HG03521 (cell line): ENCODE data around the gene METAP1D.
A peak's percentile ranks its signal among the peaks of the same experiment; 100 is the strongest.

ENCODE experiments used
- ATAC-seq: cut with Tn5 transposase; IDR thresholded peaks from one replicate; pipeline ENCODE4 v1.9.1; 2021; ENCODE audit warnings: mild to moderate bottlenecking, moderate library complexity; ENCODE audit not compliant: unreplicated experiment

The METAP1D gene

DNA sequence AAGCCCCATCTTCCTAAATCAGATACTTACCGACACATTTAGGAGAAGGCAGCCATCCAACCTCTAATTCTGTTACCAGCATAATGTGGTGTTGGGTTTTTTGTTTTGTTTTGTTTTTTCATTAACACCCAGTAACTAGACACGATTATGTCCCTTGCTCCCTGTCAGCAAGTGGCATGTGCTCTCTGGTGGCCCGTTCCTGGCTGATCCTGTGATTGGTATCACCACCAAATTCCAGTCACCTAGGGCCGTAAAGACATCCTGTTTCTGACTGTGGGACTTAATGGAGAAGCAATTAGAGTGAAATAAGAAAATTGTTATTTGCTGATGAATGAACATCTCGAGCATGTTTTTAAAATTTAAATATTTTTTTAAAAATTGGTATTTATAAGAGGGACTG is 79.7 kb downstream of the METAP1D start:
- no peak for ATAC-seq

DNA sequence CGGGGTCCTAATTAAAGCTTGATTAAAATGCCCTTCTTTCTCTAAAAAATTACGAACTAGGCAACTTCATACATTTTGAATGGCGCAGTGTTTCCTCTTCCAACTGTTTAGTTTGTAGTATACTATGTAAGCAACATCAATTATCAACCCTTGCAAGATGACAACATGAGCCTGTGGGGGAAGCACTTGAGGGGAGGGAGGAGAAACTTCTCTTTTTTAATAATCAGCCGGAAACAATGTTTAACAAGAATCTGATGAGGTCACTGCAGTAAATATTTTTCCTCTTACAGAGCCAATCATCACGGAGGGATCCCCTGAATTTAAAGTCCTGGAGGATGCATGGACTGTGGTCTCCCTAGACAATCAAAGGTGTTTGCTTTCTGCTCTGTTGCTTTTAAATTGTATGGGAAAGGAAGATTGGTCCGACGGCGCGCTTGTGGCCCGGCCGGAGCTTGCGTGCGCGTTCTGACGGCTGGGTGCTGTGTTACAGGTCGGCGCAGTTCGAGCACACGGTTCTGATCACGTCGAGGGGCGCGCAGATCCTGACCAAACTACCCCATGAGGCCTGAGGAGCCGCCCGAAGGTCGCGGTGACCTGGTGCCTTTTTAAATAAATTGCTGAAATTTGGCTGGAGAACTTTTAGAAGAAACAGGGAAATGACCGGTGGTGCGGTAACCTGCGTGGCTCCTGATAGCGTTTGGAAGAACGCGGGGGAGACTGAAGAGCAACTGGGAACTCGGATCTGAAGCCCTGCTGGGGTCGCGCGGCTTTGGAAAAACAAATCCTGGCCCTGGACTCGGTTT is 80.3 kb downstream of the METAP1D start:
- ATAC-seq: no peak

DNA sequence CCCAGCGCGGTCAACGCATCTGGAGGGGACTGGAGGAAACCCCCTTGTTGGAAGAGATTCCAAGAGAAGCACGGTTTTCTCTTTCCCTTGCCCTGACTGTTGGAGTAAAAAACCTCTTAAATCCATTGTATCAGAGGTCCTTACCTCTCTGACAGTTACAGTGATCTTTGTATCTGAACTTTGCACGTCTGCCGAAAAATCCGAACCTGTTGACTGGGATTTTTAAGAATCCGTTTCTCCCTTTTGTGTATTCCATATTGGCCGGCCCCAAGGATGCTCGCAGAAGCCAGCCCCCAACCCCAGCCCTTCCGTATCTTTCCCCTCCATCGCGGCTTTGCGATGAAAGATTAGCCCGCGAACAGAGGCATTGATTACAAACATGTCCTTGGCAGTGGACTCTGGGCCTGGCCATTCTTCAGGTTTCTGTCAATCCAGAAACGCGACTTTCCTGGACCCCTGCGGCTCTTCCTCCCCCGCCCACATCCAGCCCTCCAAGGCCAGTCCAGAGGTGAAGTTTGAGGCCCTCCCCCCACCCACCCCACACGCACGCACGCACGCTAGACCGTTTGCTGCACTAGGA is 81.0 kb downstream of the METAP1D start:
- no peak for ATAC-seq

DNA sequence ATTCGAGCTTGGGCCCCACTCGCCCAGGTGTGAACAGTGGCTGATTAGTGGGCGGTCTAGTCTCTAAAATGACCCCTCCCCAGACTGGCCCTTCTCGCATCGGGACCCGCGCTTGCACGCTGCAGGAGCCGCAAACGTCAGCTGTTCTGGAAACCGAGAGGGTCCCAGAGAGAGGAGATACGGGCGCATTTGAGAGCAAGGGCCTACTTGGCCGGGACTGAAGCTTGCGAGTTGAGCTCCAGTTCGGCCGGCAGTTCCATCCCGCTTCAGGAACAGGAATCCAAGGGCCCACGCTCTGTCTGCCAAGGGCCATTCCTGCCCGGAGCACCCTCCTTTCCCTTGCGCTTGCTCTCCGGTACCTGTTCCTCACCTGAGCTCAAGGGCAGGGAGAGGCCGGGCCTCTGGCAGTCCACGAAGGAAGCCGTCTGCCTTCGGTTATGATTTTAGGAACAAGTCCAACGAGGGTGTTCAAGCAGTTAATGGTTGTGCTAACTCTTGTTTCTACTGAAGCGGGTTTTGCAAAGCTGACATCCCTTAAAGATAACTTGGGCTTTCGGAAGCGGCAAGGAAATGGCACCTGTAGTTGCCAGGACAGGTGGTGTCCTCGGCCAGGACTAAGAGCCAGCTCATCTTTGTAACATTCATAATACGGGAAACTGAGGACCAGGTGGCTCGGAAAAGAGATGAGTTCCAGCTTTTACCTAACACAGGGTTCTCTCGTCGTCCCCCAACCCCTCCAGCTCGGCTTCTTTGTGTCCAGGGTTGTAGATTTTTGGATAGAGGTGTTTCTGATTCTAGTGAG is 81.7 kb downstream of the METAP1D start:
- ATAC-seq: no peak

DNA sequence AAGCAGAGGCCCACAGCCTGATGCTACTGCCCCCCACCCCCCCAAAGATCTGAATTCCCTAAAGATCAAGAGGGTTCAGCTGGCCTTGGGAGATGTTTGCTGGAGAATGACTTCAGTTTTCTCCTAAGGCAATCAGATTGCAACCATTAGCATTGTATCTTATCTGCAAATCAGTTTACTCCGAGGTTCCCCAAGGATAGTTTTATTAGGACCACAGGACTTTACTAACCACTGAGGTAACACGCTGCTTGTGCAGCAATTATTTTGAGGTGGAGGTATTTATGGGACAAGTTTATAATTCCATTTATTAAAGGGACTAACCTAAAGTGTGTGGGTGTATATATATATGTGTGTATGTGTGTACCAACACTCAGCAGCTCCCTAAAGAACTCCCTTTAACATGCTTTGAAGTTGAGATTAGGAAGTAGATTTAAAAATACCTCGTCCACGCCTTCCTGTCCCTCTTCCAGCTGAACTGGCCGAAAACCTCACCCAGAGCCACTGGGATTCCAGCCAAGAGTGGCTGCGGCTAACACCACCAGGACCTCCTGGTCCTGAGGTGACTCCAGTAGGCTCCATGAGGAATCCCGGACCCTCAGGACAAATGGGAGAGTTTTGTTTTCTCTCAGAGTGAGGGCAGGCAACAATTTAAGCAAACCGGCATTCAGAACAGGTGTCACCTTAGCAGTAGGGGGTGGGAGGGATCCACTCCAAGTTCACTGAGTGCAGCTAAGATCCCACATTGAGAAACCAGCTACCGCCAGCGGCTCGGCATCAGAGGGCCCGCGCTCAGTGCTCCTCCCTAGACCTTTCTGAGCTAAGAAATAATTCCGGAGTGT is 82.6 kb downstream of the METAP1D start:
- no peak for ATAC-seq

DNA sequence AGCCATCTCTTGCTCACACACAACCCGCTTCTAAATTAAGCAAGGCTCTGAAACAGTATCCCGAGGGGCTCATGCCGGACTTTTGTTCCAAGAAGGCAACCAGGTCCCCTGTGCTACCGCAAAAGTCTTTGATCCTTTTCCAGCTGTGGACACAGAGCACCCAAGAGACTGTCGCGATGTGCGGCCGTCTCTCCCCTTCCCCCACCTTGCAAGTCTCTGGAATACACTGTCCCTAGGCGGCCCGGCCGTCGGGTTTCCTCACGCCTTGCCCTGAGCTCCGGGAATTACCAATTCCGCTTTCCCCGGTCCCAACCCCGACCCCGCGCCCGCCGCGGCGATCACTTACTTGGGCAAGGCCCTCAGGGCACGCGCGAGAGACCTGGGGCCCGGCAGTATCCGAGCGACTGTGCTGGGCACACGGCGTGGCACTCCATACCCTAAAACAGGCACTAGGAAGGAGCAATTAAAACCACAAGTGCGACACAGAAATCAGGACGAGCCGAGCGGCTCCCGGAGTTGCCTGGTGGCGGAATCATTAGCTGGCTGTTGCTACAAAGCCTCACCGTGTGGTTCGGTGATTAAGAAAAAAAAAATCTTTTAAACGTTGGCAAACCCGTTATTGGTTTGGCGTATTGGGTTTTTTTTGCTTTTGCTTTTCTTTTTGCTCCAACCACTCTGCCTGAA is 83.3 kb downstream of the METAP1D start:
- no peak for ATAC-seq

DNA sequence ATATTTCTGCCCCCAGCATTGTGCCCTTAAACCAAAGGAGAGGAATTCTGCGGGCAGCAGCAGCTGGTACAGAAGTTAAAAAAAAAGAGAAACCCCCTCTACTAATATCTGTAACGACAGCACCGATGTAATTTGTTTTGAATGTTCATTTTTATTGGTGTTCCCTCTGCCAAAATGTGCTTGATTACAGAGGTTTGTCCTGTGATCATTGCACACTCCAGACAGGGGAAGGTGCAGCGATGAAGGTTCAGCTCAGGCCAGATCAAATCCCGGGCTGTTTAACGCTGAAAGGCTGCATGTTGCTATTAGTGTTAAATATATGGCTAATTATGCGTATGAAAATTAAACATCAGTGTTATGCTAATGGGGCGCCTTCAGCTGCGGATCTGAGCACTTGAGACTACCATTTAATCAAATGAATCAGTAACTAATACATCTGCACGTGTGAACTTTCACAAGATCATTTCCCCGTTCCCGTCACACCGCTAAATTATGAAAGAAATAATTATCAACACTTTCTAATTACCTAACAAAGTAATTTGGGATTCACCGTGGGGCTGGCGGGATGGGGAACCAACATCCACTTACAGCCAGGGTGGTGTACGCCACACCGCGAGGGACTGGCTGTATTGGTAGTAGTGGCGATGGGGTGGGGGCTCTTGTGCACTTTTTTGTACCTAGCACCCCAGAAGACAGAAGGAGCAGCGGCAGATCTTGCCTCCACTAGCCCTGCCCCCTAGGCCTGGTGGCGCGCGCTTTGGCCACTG is 84.1 kb downstream of the METAP1D start:
- no peak for ATAC-seq

DNA sequence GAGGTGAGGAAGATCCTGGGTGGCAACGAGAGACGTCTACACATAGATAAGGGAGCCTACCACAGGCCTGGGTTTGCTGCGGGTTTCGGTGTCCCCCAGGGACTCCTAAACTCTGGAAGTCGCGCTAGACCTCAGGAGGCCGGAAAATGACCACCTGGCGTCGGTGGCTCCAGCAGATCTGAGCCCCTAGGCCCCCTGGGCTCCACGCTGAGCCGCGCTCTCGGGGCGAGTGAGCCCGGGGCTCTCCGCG is 84.6 kb downstream of the METAP1D start:
- no peak for ATAC-seq

DNA sequence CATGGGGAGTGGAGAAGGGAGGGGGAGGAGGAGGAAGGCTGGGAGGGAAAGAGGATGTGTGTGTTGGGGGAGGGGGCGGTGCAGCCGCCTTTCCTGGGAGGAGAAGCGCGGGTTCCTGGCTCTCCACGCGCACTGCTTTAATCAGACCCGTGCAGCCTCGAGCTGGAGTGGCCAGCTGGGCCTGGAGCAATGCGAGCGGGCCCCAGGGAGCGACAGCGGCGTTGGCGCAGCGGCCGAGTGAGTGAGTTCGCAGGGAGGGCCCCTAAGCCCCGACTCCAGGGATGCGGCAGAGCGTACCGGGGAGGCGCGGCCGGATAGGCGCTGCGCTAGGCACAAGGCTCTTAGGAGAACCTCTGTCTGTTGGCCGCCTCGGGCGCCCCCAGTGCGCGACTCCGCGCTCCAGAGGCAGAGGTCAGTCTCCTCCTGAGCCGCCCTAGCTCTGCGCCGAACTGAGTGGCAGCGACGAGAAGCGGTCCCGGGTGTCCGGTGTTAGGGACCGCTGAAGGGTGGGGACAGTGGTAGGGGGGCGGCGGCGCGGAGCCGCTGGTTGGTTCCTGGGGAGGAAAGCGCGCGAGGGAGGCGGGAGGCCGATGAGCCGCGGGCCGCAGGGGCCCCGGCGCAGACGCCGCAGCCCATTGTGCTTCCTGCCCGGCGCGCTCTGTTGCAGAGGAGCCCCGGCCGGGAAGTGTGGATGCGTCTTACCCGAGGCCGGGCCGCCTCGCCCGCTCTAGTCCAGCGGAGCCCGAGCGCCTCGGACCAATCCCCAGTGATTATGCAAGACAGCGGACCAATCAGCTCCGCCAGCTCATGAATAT is 85.1 kb downstream of the METAP1D start:
- peak; percentile 79 for ATAC-seq

DNA sequence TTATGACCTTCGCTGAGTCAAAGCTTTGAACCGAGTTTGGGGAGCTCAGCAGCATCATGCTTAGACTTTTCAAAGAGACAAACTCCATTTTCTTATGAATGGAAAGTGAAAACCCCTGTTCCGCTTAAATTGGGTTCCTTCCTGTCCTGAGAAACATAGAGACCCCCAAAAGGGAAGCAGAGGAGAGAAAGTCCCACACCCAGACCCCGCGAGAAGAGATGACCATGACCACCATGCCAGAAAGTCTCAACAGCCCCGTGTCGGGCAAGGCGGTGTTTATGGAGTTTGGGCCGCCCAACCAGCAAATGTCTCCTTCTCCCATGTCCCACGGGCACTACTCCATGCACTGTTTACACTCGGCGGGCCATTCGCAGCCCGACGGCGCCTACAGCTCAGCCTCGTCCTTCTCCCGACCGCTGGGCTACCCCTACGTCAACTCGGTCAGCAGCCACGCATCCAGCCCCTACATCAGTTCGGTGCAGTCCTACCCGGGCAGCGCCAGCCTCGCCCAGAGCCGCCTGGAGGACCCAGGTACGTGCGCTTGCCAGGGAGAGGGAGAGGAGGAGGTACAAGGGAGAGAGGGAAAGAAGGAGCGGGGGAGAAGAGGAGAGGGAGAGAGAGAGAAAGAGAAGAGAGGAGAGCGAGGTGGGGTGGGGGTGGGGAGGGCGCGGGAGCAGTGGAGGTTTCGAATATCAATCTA is 85.9 kb downstream of the METAP1D start, which contains the start of gene DLX1:
Gene DLX1, plus strand, starts transcription at position 48 of the 700 bp plus-strand sequence. Its CDS starts 171 bp downstream, at position 219.
- no peak for ATAC-seq

DNA sequence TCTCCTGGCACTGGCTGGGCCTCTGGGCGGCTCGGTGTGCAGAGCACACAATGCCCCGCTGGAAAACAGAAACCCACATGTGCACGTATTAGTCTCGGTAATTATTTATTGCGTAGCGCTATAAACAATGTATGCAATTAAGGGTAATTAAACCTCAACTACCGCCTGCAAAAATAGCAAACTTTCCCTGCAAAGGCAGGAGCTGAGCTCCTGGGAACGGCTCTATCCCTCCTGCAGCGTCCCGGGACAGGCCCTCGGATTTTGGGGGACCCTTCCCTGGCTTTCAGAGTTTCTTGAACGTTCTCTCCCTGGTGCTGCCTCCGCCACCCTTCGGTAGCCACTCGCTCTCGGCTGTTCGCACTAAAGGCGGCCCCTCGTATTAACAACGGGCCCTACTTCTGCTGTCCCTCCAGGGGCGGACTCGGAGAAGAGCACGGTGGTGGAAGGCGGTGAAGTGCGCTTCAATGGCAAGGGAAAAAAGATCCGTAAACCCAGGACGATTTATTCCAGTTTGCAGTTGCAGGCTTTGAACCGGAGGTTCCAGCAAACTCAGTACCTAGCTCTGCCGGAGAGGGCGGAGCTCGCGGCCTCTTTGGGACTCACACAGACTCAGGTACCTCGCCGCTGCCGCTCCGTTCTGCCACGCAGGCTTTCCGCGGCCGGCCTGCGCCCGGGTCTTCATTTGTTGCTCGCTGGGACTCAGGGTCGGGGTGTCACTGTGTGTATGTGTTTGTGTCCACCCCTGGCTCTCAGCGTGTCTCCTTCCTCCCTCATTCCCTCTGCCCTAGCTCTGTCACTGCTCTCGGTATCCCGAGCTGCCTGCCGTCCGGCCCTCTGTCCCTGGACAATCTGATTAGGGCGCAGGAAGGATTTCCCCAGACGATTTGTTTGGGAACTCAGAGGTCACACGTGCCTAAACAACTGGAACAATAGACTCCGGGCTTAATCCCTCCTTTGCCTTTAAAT is 86.8 kb downstream of the METAP1D start:
- no peak for ATAC-seq

DNA sequence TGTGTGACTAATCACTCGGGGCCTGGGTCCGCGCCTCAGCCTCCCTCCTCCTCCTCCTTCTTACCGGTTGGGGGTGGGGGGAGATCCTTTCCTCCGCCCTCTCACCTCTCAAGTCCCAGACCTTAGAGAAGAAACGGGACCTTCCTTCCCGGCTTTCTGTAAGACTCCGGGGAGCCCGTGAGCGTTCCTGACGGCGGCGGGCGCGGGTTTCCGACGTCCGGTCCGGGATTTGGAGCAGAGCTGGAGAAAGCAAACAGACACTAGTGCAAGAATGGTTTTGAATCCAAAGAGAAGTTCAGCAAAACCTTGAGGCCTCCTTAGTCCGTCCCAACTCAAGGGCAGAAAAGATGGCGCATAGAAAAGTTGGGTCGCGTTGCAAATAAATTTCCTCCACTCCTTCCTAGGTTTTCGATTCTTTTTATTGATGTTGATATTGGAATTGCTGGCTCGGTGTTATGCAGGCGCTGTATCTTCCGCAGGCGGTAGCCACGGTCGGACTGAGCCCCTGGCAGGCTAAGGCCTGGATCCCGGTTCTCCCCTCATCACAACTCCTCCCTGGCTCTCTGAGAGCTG is 87.5 kb downstream of the METAP1D start:
- ATAC-seq: no peak

DNA sequence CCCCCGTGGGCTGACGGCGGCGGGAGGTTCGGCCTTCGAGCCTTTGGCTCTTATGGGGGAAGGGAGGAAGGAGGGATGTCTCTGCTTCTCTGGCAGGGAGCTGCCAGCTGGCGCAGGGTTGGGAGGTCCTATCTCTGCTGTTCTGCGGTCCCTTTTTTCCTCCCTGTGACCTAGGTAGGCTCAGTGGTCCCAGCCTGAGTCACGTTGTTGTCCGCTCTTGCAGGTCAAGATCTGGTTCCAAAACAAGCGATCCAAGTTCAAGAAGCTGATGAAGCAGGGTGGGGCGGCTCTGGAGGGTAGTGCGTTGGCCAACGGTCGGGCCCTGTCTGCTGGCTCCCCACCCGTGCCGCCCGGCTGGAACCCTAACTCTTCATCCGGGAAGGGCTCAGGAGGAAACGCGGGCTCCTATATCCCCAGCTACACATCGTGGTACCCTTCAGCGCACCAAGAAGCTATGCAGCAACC is 88.1 kb downstream of the METAP1D start:
- ATAC-seq: no peak

DNA sequence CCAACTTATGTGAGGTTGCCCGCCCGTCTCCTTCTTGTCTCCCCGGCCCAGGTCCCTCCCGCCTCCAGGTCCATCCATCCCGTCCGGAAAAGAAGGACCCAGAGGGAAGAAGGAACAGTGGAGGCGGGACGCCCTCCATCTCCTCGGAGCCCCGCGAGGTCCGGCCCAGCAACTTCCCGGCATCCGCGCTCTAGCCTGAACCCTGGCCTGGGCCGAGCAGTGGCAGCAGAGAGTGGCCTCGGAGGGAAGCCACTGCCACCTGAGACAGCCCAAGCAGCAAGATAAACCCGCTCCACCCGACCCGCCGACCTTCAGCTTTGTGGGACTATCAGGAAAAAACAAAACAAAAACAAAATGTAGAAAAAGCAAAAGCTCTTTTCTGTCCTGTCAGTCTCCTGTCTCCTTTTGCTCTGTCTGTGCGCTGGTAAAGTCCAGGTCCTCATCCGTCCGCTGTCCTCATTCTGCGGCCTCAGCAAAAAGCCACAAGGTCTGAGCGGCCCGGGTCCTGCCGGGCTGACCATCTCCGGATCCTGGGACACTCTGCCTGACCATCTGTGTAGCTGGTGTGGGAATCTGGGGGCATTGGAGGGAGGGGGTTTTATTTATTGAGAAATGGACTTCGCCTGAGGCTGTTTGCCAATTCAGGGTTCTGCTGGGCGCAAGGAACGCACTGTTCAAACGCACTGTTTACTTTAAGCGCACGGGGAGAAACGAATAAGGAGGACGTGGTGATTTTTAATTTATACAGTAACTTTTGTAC is 88.7 kb downstream of the METAP1D start:
- no peak for ATAC-seq

DNA sequence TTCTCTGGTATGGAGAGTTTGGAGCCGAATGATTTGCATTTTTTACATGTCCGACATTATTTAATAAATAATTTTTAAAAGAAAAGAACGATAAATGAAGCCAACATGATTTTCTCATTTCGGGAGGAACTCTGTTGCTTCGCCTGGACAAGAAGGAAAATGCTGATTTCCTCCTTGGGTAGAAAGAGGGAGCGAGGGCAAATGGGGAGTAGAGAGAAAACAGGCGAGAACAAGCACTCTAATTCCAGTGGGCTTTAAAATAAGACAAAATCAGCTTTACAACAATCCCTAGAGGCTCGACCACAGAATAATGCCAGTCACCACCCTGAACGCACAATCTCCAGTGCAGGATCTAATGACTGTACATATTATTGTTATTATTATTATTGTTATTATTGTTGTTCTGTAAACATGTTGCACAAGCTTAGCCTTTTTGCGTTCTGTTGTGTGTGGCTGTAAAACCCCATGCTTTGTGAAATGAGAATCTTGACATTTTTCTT is 89.3 kb downstream of the METAP1D start:
- ATAC-seq: no peak

DNA sequence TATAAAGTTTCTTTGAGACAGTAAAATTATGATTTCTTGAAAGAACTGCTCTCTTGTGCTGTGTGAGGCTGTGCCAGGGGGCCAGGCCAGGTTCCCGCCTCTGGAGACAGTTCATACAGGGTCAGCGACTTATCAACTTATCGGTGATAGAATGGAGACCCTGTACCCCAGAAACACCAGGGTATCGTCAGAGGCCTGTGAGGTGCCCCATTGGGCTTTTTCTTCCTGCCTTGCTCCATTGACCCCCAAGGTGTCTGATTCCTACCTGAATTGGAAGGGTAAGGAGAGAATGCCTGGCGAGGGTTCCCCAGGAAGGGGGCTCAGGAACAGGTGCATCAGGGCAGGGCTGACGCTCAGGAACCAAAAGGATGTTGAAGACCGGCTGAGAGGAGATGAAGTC is 89.9 kb downstream of the METAP1D start:
- ATAC-seq: no peak
